Measurements from ENCODE around the gene CDC42BPB. TPM values are rescaled to one million over a fixed set of nuclear protein-coding genes. Genes with fewer than 3 reads are reported as not detected.

Gene CDC42BPB
- total RNA-seq, 1 donor from 2014 or later, result 105 TPM

DNA sequence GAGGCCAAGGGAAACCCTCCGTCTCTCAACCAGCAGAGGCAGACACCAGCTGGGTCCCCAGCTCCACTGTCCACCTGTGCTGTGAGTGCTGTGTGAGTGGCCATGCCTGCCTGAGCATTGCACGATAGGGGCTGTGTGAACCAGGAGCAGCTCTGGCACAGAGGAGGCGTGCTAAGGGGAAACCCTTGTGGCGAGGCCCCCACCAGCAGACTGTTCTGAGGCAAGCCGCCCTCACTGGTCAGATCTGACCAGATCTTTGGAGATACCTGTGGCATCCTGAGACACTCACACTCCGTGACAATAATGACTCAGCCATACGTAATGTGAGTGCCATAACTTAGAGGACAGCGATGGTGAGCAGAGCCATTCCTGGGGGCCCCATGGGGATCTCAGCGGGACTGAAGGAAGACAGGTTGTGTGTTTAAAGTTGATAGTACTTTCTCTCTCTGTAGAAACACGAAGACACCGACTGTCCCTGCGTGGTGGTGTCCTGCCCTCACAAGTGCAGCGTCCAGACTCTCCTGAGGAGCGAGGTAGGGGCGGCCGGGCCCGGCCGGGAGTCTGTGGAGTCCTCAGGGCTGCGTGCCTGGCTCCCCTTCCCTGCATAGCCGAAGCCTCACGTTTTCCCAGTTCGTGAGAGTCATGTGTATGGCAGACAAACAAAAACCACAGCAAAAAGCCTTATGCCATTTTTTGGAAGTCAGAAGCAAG, 171.5 kb downstream of the CDC42BPB start:
- ATAC-seq, result no peak
- no peak for DNase-seq (ENCODE audit: low spot score)
- intact Hi-C loops (cut with DNase I), result no loop called here

DNA sequence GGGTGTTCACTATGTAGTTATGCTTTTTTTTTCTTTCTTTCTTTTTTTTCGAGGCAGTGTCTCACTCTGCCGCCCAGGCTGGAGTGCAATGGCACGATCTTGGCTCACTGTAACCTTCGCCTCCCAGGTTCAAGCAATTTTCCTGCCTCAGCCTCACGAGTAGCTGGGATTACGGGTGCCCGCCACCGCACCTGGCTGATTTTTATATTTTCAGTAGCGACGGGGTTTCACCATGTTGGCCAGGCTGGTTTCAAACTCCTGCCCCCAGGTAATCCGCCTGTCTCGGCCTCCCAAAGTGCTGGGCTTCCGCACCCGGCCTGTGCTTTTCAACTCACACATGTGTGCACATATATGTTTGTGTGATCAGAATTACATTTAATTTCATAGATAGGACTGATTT, 173.8 kb downstream of the CDC42BPB start:
- no peak for DNase-seq (ENCODE audit: low spot score)
- intact Hi-C loops (cut with DNase I), result no loop called here
- ATAC-seq, result no peak

DNA sequence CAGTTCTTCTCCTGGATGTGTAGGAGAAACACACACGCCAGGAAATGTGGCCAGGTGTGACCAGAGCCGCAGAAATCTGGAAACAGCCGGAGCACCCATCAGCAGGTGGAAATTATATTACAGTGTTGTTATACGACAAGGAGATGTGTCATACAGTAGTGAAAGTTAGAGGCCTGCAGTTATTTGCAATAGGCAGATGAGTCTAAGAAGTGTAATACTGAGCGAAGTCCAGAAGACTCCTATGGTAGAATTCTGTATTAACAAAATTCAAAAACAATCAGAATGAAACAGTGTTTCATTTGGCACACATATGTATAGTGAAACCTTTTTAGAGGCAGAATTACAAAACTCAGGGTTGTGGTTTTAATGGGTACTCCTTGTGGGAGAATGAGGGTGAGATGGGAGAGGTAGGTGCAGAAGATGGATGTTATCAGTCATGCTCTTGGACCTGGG, 174.2 kb downstream of the CDC42BPB start:
- intact Hi-C loops (cut with DNase I), result no loop called here
- DNase-seq (ENCODE audit: low spot score), result no peak
- no peak for ATAC-seq

Other genes starting within 250 kb of the CDC42BPB start
- 0.40 TPM for gene AMN, start 134.9 kb downstream of the CDC42BPB start, total RNA-seq
- gene LBHD2, start 26.7 kb upstream of the CDC42BPB start, total RNA-seq, result not detected
- 3.3 TPM for gene EXOC3L4, start 37.2 kb upstream of the CDC42BPB start, total RNA-seq
- gene TNFAIP2, start 65.9 kb upstream of the CDC42BPB start, total RNA-seq, result 142 TPM

Measured in sciatic nerve (tissue), 2 donors.